Psoas muscle (tissue), 8 donors: Measurements from ENCODE around the gene TBPL1. TPM values are rescaled to one million over a fixed set of nuclear protein-coding genes. Genes with fewer than 3 reads are reported as not detected.

Source experiments
- ATAC-seq, 4 donors: fragments of 200-7000 bp; cut with Tn5 transposase; one replicate each; pipeline ENCODE4 v1.9.1; 2020; ENCODE audit warnings: moderate library complexity in 3 of 4, mild to moderate bottlenecking in 2 of 4
- DNase-seq, 2 donors: peaks; one replicate each; pipeline ENCODE4 v3.0.0-alpha.2; 2020
- H3K27ac ChIP-seq: fragments of 200-600 bp; one replicate; pipeline ENCODE4 v1.8.0; 2022
- H3K27me3 ChIP-seq, 3 donors: fragments of 200-600 bp in 1 of 3; one replicate each; pipeline versions ENCODE4 v1.6.1 to v1.8.0; 2013 to 2022; ENCODE audit warnings: low read length in 2 of 3, mild to moderate bottlenecking in 2 of 3, moderate library complexity in 1 of 3; ENCODE audit not compliant: insufficient read depth in 3 of 3
- H3K36me3 ChIP-seq, 2 donors: fragments of 200-600 bp in 1 of 2; one replicate each; pipeline versions ENCODE4 v1.6.1 to v1.8.0; 2013 to 2022; ENCODE audit warnings: low read depth in 1 of 2, mild to moderate bottlenecking in 1 of 2, moderate library complexity in 1 of 2; ENCODE audit not compliant: insufficient read depth in 1 of 2
- H3K4me1 ChIP-seq: fragments of 200-600 bp; one replicate; pipeline ENCODE4 v1.8.0; 2022
- H3K4me3 ChIP-seq: fragments of 200-600 bp; one replicate; pipeline ENCODE4 v1.8.0; 2022; ENCODE audit warnings: mild to moderate bottlenecking
- H3K9me3 ChIP-seq: fragments of 200-600 bp; one replicate; pipeline ENCODE4 v1.8.0; 2022
- CTCF ChIP-seq: fragments of 200-600 bp; IDR thresholded peaks from one replicate; pipeline ENCODE4 v1.8.0; 2022; ENCODE audit warnings: antibody characterized with exemption
- WGBS, 3 donors: extraction: QIAGEN DNeasy Blood & Tissue Kit; methylation state at CpG; one replicate each; pipeline versions ENCODE4 v1.1.6 to v1.1.7; 2013; 5-methylcytosine and 5-hydroxymethylcytosine counted together
- intact Hi-C, 2 donors: fragments of 100-400 bp; cut with DNase I; formaldehyde crosslinking; loops; one replicate each; pipeline versions ENCODE4 v1.11.0 to v1.14.2; 2022
- polyA plus RNA-seq, 3 donors: library from polyadenylated mRNA; stranded (reverse); fragments of 200-250 nt; gene quantifications; one replicate each; pipeline ENCODE4 v1.2.3, GENCODE V29; 2013
- total RNA-seq, 4 donors: library from RNA; stranded (reverse); fragmentation: NEBNext Ultra II Directional in 2 of 4; extraction: Animal tissue kit (Norgen Biotek cat#: 25700) in 2 of 4; gene quantifications; one replicate each; pipeline versions ENCODE4 v1.2.1 to v1.2.4, GENCODE V29; 2021 to 2023
- donor health status: healthy with polysubstance abuse.
- donor health status: DM: no; HTN: no; CAD: no; lungs with moderate emphysema.
- donor health status: Bipolar disorder and iron deficiency.
- donor health status: healthy.
- donor health status: DM: yes; HTN: yes; CAD: no.
- donor health status: DM: no; HTN: no; CAD: no.
- donor health status: DM: no; HTN: no; CAD: no.
- donor health status: DM: yes; HTN: yes; CAD: no.

TBPL1 gene
- total and polyA plus RNA-seq, 7 donors: 7.5 to 17.7 (median 11.0) TPM

GRCh38 chr6:133917781-133918180, 35.2 kb upstream of the TBPL1 start:
- no peak overlapping the region for H3K4me3 ChIP-seq

GRCh38 chr6:133918208-133918930, 34.7 kb upstream of the TBPL1 start:
- DNase-seq: no peak
- Histone ChIP-seq H3K36me3 (no peaks in the 10 kb centered on the region), H3K4me3 (no peak overlapping the region), H3K27me3 (no peaks in the 10 kb centered on the region), H3K27ac (no peak overlapping the region), H3K9me3 (peaks cover 5% of the 10 kb centered on the region), H3K4me1 (no peaks in the 10 kb centered on the region)
- 59 to 69% (median 62%) methylated on average over 2 of the region's 2 CpGs for WGBS, 3 donors
- no peak for ATAC-seq
- intact Hi-C loops: loop anchor here in 1 of 2 donors (5.0 kb wide), 1 partner anchor 81 kb away; no protein-coding TSS in a partner anchor
- no peak for TF ChIP-seq CTCF

More at GRCh38 chr6:133917781-133918180, 35.2 kb upstream of the TBPL1 start:
- Histone ChIP-seq H3K27me3 (no peaks in the 10 kb centered on the region), H3K9me3 (peaks cover 7% of the 10 kb centered on the region), H3K36me3 (no peaks in the 10 kb centered on the region), H3K4me1 (no peaks in the 10 kb centered on the region), H3K27ac (no peak overlapping the region)
- no peak for ATAC-seq
- WGBS, 3 donors: 78 to 81% (median 79%) methylated on average over 4 of the region's 4 CpGs
- intact Hi-C loops: loop anchor here (2.0 to 5.0 kb wide), 2 partner anchors 80 to 351 kb away; no protein-coding TSS in a partner anchor
- TF ChIP-seq CTCF: no peak
- DNase-seq: no peak

GRCh38 chr6:133919362-133919761, 33.7 kb upstream of the TBPL1 start:
- Histone ChIP-seq H3K4me3 (no peak overlapping the region), H3K36me3 (no peaks in the 10 kb centered on the region), H3K9me3 (no peaks in the 10 kb centered on the region), H3K27me3 (no peaks in the 10 kb centered on the region), H3K27ac (no peak overlapping the region), H3K4me1 (no peaks in the 10 kb centered on the region)
- 84 to 88% (median 86%) methylated on average over 5 of the region's 5 CpGs for WGBS, 3 donors
- no peak for DNase-seq
- TF ChIP-seq CTCF: no peak
- intact Hi-C loops: loop anchor here in 1 of 2 donors (5.0 kb wide), 1 partner anchor 82 kb away; no protein-coding TSS in a partner anchor
- ATAC-seq: no peak

- Histone ChIP-seq H3K4me3 (no peak overlapping the region), H3K4me1 (no peaks in the 10 kb centered on the region), H3K36me3 (no peaks in the 10 kb centered on the region), H3K9me3 (no peaks in the 10 kb centered on the region), H3K27ac (no peak overlapping the region), H3K27me3 (no peaks in the 10 kb centered on the region)
- TF ChIP-seq CTCF: peak; percentile 73
- intact Hi-C loops: loop anchor here (5.0 to 10.0 kb wide), 2 partner anchors 51 to 143 kb away; no protein-coding TSS in a partner anchor
- ATAC-seq (peak in 3 of 4 donors; percentile 63 to 79 (median 72)), DNase-seq (peak; percentile 67 to 74)
- 22 to 27% (median 25%) methylated on average over 6 of the region's 6 CpGs for WGBS, 3 donors
These were observed 31.7 kb upstream of the TBPL1 start for GRCh38 chr6:133921249-133921859.
